T1000 (cell line): ENCODE results near the gene TIMM10.
A peak's percentile ranks its signal among the peaks of the same experiment; 100 is the strongest.

Experiments used
- DNase-seq: peaks from one replicate; lab custom pipeline; 2025; ENCODE audit warnings: mixed read lengths; lab: John Stamatoyannopoulos, UW

TIMM10 gene

DNA sequence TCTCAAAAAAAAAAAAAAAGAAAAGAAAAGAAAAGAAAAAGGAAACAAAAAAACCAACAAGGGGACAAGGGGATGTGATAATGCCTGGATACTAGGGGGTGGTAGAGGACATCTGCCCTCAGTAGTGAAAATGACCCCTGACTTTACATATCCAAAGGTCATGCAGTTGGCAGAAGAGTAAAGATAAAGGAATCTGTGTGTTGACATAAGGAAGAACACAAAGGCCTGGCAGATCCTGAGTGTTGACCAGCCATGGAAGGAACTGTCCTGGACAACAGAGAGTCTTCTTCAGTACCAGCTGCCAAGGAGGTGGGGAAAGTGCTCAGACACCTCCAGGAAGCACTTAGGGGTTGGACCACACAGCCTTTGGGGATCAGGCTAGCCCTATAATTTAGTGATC lies 27.7 kb downstream of the TIMM10 start:
- DNase-seq, result no peak

DNA sequence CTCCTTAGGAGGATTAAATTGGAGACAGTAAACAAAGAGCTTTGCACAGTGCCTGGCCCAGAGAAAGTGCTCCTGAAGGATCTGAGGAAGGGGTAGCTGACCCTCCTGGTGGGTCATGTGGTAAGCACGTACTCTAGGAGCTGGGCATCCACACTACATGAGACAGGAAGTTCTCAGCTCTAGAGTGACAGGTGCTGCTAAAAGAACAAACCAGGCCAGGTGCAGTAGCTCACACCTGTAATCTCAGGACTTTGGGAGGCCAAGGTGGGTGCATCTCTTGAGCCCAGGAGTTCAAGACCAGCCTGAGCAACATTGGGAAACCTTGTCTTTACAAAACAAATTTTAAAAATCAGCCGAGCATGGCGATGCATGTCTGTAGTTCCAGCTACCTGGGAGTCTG lies 28.2 kb downstream of the TIMM10 start:
- no peak for DNase-seq

GRCh38 chr11:57501953-57502352 lies 28.6 kb downstream of the TIMM10 start:
- no peak for DNase-seq

DNA sequence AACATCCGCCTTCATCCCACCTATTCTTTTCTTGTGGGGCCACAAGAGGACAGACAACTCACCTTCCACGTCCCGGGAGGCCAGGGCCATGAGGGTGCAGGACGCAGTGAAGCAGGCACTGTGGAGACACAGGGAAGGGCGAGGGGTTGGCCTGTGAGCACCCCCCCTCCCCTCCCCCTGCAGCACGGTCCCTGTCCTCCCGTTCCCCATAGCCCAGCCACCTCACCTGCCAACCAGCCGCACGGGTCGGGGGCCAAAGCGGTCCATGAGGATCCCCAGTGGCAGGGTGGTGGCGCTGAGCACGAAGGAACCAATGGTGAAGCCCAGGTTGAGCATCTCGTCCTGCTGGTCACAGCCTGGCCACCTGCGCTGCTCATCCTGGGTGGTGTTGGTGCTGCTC lies 29.6 kb downstream of the TIMM10 start:
- DNase-seq, result no peak

- no peak for DNase-seq
Measured at GRCh38 chr11:57500515-57500914, 30.0 kb downstream of the TIMM10 start.

DNA sequence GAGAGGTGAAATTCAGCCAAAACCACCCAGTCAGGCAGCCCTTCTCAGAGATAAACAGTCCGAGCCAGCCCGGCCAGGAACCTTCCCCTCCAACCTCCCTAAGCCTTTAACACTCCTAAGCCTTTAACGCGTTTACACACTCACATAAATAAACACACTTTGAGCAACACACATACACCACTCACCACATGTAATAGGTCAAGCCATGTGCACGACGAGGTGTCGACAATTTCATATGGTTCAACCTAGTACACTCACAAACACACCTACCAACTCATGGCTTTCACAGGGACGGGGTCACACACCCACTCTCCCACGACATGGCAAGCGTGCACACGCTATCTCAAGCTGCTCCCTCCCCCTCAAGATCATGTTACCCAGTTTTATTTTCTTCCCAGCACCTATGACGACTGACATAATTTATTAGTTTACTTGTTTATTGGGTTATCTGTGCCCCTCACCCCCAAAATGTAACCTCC lies 30.5 kb downstream of the TIMM10 start:
- DNase-seq, result no peak

DNA sequence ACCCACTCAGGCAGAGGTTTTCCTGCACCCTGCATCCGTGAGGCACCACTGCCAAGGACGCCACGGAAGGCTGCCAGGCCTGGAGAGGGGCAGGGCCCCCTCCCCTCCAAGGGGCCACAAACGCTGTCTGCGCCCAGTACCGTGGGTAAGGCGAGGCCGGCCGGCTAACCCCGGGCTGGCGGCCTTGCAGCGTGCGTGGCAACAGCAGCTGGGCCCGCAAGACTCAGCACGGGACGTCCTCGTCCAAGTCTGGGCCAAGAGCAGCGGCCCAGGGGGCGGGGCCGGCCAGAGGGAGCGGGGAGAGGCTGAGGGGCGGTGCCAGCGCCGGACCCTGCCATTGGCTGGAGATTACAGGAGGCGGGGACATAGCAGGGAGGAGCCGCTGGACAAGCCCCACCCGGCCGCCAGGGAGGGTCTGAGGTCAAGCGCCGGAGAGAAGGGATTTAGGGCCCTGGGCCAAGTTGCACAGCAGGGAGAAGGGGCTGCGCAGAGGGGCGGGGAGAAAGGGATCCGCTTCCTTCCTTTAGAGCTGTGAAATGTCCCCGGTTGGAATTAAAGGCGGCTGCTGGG lies 31.1 kb downstream of the TIMM10 start:
- peak; percentile 86 for DNase-seq

- no peak for DNase-seq
Measured at GRCh38 chr11:57498540-57498939, 32.0 kb downstream of the TIMM10 start.

DNA sequence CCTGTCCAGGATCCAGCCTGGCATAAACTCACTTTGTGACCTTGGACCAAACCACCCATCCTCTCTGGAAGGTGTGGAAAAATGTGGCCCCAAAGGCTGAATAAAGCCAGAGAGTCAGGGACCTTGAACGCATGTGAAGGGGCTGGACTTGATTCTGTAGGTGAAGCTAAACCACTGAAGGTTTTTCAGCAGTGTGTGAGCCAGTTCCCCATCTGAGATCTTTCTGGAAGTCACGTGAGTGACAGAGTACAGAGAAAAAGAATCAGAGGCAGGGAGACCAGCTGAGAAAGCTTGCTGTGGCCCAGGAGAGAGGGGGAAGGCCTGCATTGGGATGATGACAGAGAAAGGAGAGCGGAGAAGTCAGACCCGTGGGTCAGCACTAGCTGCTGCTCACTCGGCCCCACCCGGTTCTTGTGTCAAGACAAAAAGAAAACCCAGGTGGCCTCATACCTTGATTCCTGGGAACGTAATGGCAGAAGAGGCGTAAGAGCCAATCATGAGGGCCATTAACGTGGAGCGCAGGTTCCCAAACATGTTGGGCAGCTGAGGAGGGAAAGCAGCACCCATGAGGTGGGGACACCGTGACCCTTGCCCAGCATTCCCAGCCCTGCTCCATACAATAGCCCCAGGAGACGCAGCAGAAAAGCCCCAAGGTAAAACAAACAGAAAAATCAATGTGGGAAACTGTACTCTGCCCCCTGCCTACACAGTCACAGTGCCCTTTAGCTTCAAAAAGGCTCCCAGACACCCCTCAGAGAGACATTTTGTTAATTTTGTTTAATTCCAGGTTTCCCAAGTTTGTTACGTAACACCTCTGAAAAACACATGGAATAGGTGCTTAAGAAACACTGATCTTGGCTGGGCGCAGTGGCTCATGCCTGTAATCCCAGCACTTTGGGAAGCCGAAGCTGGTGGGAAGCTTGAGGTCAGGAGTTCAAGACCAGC lies 33.0 kb downstream of the TIMM10 start:
- DNase-seq, result no peak

- DNase-seq, result no peak
Measured at GRCh38 chr11:57496109-57496820, 34.3 kb downstream of the TIMM10 start.

DNA sequence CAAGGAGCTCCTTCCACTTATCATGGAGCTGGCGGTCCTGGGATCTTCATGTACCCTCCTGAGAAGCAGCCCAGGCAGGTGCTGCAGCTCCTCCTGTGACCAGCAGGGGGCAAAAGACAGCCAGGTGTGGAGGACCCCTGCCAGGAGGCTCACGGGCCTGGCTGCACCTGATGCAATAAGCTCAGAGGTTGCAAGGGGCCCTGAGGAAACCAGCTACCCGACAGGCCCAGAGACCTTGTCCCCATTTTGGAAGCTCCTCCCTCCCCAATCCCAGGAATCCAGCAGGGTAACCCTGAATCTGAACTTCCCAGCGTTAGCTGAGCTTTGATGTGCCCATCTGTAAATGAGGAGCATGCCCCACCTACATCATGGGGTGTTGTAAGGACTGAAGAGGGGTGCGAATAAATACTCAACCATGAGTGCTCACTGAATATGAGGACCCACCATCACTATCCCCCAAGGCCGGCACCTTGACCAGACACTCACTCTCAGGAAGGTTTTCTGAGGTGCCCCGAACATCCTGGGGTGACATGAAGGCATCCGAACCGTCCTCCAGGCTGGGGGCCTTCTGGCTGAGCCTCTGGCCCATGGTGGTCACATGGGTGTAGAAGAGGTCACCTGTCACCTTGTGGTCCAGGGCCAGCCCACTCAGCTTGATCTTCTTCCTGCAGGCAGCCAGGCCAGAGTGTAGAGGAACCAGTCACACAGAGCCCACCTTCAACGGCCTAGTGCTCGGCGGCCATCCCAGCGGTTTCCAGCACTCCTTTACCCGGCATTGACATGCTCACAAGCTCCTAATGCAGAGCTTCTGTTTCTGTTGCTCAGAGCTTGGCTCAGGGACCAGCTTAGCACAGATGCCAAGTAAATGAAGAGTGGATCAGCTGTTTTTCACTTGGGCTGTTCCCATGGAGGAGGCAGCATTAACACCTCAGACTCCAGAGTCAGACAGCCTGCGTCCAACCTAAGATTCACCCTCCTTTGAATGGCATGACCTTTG lies 36.7 kb downstream of the TIMM10 start:
- DNase-seq, result no peak

DNA sequence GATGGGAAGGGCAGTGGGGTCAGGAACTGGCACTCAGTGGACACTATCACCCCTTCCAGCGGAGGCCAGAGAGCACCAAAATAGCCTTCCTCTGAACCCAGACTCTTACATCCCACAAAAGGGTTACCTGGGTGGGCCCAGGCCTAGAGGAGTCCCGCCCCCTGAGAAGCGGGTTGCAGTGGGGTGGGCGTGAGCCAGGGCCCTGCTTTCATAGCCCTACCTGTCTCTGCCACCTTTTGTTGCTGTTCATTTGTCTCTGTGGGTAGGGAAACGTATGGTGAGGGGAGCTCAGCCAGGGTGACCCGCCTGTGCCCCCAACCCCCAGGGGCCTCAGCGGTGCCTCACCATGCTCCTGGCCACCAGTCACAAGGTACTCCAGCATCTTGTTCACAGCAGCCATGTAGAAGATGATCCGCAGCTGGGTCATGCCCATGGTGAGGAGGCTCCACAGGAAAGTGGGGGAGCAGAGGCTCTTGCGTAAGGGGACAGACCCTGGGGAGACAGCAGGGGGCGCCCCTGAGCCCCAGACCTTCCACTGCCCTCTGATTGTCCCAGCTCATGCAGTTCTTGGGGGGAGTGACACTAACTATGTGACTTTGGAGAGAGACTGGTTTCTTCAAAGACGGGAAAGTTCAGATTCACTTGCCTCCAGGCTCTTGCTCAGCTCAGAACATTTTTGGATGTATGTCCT lies 39.0 kb downstream of the TIMM10 start:
- DNase-seq, result no peak

- DNase-seq, result no peak
Measured at GRCh38 chr11:57490456-57491248, 39.9 kb downstream of the TIMM10 start.

DNA sequence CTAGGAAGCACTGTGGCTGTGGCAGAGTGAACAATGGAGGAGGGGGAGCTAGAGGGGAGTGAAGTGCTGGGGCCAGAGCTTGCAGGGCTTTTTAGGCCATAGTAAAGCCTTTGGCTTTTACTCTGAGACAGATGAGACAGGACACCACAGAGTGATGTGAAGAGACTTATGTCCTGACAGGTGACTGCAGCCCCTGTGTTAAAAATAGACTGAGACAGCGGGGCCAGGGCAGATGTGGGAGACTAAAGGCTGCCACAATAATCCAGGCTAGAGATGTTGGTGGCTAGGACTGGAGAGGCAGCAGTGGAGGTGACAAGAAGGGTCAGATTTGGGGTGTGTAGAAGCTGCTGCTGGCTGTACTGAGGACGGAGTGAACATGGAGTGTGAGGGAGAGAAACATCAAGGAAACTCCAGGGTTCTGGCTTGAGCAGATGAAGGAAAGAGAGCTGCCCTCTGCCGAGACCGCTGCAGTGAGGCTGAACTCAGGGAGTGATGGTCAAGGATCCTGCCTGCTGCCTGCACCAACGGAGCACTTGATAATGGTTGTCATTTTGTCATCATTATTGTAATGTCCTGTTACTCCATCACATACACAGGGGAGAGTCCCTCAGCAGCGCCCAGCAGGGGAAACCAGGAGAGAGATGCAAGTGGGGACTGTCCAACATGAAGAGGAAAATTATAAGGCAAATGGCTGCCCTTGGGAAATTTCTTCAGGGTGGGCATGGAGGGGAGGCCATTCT lies 42.5 kb downstream of the TIMM10 start:
- DNase-seq, result no peak

GRCh38 chr11:57487021-57487778 lies 43.4 kb downstream of the TIMM10 start:
- DNase-seq, result no peak

- DNase-seq, result no peak
Measured at GRCh38 chr11:57485217-57485990, 45.1 kb downstream of the TIMM10 start.

- DNase-seq, result no peak
Measured at GRCh38 chr11:57484141-57484710, 46.3 kb downstream of the TIMM10 start.

DNA sequence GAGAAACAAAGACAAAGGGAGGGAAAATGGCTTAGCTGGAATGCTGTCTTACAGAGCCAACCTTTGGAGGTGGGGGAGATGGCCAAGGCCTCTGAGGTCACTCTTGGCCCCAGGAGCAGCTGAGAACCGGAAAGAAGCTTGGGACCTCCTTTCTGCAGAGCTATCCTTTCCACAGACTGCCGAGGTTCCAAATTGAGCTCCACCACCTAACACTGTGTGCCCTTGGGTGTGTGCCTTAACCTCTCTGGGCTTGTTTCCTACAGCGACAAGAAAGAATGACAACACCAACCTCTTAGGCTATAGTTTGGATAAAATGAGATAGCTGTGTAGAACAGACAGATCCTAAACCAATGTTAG lies 47.0 kb downstream of the TIMM10 start:
- no peak for DNase-seq
